ENCODE data around the gene CHADL. TPM values are rescaled to one million over a fixed set of nuclear protein-coding genes. Genes with fewer than 3 reads are reported as not detected.

The CHADL gene, protein sequence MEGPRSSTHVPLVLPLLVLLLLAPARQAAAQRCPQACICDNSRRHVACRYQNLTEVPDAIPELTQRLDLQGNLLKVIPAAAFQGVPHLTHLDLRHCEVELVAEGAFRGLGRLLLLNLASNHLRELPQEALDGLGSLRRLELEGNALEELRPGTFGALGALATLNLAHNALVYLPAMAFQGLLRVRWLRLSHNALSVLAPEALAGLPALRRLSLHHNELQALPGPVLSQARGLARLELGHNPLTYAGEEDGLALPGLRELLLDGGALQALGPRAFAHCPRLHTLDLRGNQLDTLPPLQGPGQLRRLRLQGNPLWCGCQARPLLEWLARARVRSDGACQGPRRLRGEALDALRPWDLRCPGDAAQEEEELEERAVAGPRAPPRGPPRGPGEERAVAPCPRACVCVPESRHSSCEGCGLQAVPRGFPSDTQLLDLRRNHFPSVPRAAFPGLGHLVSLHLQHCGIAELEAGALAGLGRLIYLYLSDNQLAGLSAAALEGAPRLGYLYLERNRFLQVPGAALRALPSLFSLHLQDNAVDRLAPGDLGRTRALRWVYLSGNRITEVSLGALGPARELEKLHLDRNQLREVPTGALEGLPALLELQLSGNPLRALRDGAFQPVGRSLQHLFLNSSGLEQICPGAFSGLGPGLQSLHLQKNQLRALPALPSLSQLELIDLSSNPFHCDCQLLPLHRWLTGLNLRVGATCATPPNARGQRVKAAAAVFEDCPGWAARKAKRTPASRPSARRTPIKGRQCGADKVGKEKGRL
- 3.7 TPM for total RNA-seq

DNA sequence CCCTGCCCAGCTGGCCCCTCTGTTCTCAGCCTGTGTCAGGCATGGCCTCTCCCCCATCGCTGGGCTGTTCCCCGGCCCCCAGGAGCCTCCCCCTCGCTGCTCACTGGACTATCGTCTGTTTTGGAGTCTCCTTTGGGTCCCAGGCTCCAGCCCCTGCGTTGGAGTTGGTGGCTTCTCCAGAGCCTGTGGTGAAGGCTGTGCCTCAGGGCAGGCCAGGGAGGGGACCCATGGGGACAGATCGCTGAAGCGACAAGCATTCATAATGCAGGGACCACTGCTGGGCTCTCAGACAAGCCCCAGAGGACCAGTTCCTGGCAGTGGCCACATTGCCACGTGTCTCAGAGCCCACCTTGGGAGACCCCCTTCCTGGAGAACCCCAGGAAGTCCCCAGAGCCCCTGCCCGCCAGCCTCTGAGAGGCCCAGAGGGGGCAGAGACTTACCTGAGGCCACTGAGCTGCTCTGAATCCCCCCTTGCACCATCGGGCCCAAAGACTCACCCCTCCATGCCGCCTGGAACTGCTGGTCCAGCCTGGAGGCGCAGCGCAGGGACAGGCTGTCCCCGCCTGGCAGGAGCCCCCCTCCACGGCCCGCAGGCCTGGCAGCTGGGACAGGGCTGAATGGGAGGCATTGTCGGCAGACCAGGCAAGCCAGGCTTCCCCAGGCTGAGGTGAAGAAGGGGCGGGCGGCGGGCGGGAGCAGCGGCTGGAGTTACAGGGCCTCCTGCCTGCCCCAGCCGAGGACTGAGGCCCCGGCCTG is at the start of gene CHADL:
TSS of gene CHADL (minus strand) at position 555 of the 756 bp plus-strand sequence. CDS start at position 505, 50 bp downstream.

DNA sequence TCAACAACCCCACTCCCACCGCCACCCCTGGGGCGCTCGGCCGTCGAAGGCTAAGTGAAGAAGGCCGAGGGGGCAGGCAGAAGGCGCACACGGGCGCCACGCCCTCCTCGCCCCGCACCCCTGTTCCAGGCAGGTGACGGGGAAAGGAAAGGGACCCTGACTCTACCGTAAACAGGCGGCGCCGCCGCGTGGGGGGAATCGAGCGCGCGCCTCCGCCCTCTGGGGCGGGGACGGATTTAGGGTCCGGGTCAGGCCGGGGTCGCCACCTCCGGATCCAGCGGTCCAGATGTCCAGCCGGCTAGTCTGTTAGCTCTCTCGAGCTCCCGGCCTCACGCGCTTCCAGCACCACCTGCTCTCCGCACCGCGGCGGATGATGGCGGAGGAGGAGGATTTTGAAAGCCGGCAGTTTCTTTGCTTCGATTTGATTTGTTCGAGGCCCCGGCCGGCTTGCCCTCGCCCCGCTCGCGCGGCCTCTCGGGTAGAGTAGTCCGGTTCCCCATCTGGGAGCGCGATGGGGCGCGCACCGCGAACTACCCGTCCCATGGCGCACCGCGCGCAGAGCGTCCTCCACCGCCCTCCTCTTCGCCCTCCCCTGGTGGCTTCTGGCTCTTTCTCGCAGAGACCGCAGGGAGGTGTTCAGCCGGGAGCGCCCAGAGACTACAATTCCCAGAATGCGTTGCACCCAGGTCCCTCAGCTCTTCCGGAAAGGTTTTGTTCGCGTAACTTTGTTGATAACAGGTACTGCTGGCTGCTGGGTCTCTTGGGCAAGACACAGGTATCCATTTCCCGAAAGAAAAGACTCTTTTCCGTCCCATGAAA is 45.3 kb upstream of the CHADL start, which contains the start of gene RANGAP1:
TSS of gene RANGAP1 (minus strand) at position 368 of the 819 bp plus-strand sequence. CDS start 5,143 bp downstream, outside the sequence.

DNA sequence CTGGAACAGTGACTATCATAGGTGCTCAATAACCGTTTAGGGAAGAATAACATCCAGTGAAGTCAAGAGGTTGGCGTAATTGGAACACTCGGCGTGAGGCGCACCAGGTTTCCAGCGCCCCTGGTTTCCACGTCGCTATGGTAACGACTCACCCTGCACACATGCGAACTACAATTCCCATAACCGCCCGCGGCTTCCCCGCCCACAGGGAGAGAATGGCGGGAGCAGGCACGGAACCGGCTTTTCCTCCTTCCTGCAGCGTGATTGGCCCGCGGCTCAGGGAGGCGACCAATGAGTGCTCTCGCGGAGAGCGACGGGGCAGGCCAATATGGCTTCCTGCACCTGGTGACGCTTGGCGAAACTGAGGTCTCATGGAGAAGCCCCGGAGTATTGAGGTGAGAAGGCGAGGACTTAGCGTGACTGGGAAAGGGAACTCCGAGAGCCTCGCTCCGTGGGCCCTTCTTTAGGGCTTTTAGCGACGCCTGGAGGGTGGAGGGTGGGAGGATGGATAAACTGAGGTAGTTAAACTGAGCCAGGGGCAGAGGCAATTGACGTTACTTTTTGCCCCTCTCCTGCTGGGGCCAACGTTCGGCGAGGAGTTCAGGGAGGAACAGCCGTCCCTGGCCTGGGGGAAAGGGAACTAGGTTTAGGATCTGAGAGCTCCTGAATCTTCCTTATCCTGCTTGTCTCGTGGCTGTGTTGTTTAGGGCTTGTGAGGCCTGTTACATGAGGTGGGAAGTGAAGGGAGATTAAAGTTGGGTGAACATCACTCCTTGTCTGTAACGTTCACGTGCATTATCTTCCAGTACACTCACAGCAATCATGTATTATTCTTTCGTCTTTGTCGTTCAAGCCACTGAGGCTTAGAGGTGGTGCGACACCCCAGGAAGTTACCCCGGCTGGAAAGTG is 35.5 kb downstream of the CHADL start, which contains the start of gene L3MBTL2:
TSS of gene L3MBTL2 (plus strand) at position 321 of the 909 bp plus-strand sequence. CDS start at position 372, 51 bp downstream.

Small RNAs within 50 kb of the gene (small RNA-seq; reads per million reads assigned to genes)
- not detected for gene MIR6889

Other genes with a start within 250 kb of the CHADL start
- gene EP300, start 148.3 kb downstream of the CHADL start, total RNA-seq, result 63.0 TPM
- 26.8 TPM for gene L3MBTL2, start 35.6 kb downstream of the CHADL start, total RNA-seq
- 61.4 TPM for gene RANGAP1, start 45.3 kb upstream of the CHADL start, total RNA-seq
- gene ZC3H7B, start 60.6 kb upstream of the CHADL start, total RNA-seq, result 64.1 TPM
- gene TEF, start 141.0 kb upstream of the CHADL start, total RNA-seq, result 8.5 TPM
- gene TOB2, start 205.9 kb upstream of the CHADL start, total RNA-seq, result 18.9 TPM
- gene PHF5A, start 227.8 kb upstream of the CHADL start, total RNA-seq, result 35.1 TPM
- gene ACO2, start 228.2 kb upstream of the CHADL start, total RNA-seq, result 124 TPM